DOHH2 (cell line): Measurements from ENCODE around the gene FAM53B.

Source experiments
- H3F3A ChIP-seq: fragments of 200-600 bp; sonication (generic), shearing (Covaris generic); 2 replicates; pipeline ENCODE4 v1.6.0; 2016; ENCODE audit warnings: antibody characterized with exemption, mild to moderate bottlenecking; ENCODE audit not compliant: control insufficient read depth, insufficient read depth
- H3K27ac ChIP-seq: fragments of 200-600 bp; sonication (generic); 2 replicates; pipeline ENCODE4 v1.5.1; 2014; ENCODE audit warnings: low read depth, mild to moderate bottlenecking, low read length, moderate library complexity
- H3K27me3 ChIP-seq: fragments of 200-600 bp; sonication (generic); 2 replicates; pipeline ENCODE4 v1.6.1; 2014; ENCODE audit warnings: mild to moderate bottlenecking, low read length, mixed read lengths; ENCODE audit not compliant: control insufficient read depth
- H3K36me3 ChIP-seq: fragments of 200-600 bp; sonication (generic); 2 replicates; pipeline ENCODE4 v1.6.1; 2014; ENCODE audit warnings: mild to moderate bottlenecking, low read length, moderate library complexity, mixed read lengths; ENCODE audit not compliant: control insufficient read depth
- H3K4me1 ChIP-seq: fragments of 200-600 bp; sonication (generic); 2 replicates; pipeline ENCODE4 v1.6.1; 2014; ENCODE audit warnings: mild to moderate bottlenecking, low read length, mixed read lengths; ENCODE audit not compliant: control insufficient read depth
- H3K4me2 ChIP-seq: fragments of 200-600 bp; sonication (generic); 2 replicates; pipeline ENCODE4 v1.6.0; 2014; ENCODE audit warnings: mild to moderate bottlenecking, low read length, moderate library complexity
- H3K4me3 ChIP-seq: fragments of 200-600 bp; sonication (generic); 2 replicates; pipeline ENCODE4 v1.5.1; 2014; ENCODE audit warnings: mild to moderate bottlenecking, low read length, mixed read lengths
- H3K79me2 ChIP-seq: fragments of 200-600 bp; sonication (generic); 2 replicates; pipeline ENCODE4 v1.6.1; 2014; ENCODE audit warnings: mild to moderate bottlenecking, low read length, mixed read lengths; ENCODE audit not compliant: control insufficient read depth
- H3K9me2 ChIP-seq: fragments of 200-600 bp; sonication (generic); replicated peaks from 2 replicates; pipeline ENCODE4 v1.6.1; 2014; ENCODE audit warnings: mild to moderate bottlenecking, low read length, mixed read lengths; ENCODE audit not compliant: control insufficient read depth
- H3K9me3 ChIP-seq: fragments of 200-600 bp; sonication (generic); 2 replicates; pipeline ENCODE4 v1.6.1; 2014; ENCODE audit warnings: antibody characterized with exemption, low read length, mixed read lengths; ENCODE audit not compliant: control insufficient read depth, insufficient read depth
- H4K20me1 ChIP-seq: fragments of 200-600 bp; sonication (generic); 2 replicates; pipeline ENCODE4 v1.6.0; 2014; ENCODE audit warnings: low read depth, mild to moderate bottlenecking, antibody characterized with exemption, low read length, moderate library complexity; ENCODE audit not compliant: control insufficient read depth, insufficient read depth
- EZH2phosphoT487 ChIP-seq: fragments of 200-600 bp; sonication (generic); IDR thresholded peaks from 2 replicates; pipeline ENCODE4 v1.6.1; 2017; ENCODE audit warnings: borderline replicate concordance, mild to moderate bottlenecking, antibody characterized with exemption, low read length, moderate library complexity, mixed read lengths
- TF ChIP-seq, protein P1 (sequence below): fragments of 200-600 bp; sonication (generic); IDR thresholded peaks from one replicate; pipeline ENCODE4 v1.5.1; 2014; ENCODE audit warnings: antibody characterized with exemption, mild to moderate bottlenecking, low read depth, low read length; ENCODE audit not compliant: poor library complexity, severe bottlenecking

Gene FAM53B

DNA sequence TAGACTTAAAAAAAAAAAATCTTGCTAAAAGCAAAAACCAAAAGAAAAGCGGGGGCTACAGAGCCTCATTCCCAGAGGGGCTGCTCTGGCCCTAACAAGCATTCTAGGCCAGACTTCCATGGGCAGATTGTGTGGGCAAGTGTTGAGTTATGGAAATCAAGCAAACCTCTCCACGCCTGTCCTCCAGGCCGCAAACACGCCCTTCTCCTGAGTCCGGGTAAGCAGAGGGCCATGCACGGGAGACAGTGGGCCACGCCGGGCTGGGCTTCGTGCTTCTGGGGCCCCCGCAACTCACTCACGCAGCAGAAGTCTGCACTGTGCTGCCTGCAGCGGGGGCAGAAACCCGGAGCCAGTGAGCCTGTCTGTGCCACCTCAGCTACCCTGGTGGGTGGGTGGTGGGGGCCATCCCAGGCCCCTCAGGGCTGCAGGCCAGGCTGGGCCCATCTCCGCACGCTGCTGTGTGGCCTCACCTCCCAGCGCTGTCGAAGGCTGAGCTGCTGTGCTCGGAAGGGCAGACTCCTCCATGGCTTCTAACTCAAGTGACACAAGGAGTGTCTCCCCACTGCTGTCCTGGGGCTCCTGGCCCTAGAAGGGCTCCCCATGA lies 125.6 kb downstream of the FAM53B start:
- Histone ChIP-seq H3K9me2 (no peaks in the 10 kb centered on the region), H3K27me3 (no peaks in the 10 kb centered on the region), H3K4me2 (peak overlapping the region; percentile 67), H3K27ac (peak overlapping the region; percentile 71), H3K9me3 (no peaks in the 10 kb centered on the region), H3K36me3 (peaks cover 27% of the 10 kb centered on the region), H3K79me2 (peaks cover 17% of the 10 kb centered on the region), H3K4me1 (peaks cover 85% of the 10 kb centered on the region), H4K20me1 (no peaks in the 10 kb centered on the region), H3K4me3 (peak overlapping the region; percentile 54), H3F3A (no peaks in the 10 kb centered on the region; the same call in 1 of the 2 replicates)
- TF ChIP-seq, protein P1, sequence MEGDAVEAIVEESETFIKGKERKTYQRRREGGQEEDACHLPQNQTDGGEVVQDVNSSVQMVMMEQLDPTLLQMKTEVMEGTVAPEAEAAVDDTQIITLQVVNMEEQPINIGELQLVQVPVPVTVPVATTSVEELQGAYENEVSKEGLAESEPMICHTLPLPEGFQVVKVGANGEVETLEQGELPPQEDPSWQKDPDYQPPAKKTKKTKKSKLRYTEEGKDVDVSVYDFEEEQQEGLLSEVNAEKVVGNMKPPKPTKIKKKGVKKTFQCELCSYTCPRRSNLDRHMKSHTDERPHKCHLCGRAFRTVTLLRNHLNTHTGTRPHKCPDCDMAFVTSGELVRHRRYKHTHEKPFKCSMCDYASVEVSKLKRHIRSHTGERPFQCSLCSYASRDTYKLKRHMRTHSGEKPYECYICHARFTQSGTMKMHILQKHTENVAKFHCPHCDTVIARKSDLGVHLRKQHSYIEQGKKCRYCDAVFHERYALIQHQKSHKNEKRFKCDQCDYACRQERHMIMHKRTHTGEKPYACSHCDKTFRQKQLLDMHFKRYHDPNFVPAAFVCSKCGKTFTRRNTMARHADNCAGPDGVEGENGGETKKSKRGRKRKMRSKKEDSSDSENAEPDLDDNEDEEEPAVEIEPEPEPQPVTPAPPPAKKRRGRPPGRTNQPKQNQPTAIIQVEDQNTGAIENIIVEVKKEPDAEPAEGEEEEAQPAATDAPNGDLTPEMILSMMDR, result no peak
- TF ChIP-seq EZH2phosphoT487, result no peak

DNA sequence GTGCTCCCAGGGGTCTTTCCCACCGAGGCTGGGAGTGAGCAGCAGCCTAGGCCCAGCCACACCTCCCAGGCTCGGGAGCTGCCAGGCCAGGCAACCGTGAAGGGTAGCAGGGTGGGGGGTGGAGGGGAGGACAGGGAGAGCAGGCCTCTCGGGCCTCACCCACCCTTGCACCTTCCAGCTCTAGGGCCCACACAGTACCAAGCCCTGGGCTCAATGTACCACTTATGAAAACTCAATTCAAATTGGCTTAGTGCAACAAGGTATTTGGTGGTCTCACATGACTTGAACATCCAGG lies 127.4 kb downstream of the FAM53B start:
- Histone ChIP-seq H3K4me2 (peak overlapping the region; percentile 67; the same call in 1 of the 2 replicates), H4K20me1 (no peaks in the 10 kb centered on the region), H3F3A (no peaks in the 10 kb centered on the region; the same call in 1 of the 2 replicates), H3K27me3 (no peaks in the 10 kb centered on the region), H3K9me3 (no peaks in the 10 kb centered on the region), H3K27ac (peak overlapping the region; percentile 71; the same call in 1 of the 2 replicates), H3K36me3 (peaks cover 21% of the 10 kb centered on the region), H3K4me3 (no peak overlapping the region), H3K9me2 (no peaks in the 10 kb centered on the region), H3K4me1 (peaks cover 90% of the 10 kb centered on the region), H3K79me2 (peaks cover 11% of the 10 kb centered on the region)
- TF ChIP-seq, protein P1, result no peak
- no peak for TF ChIP-seq EZH2phosphoT487

DNA sequence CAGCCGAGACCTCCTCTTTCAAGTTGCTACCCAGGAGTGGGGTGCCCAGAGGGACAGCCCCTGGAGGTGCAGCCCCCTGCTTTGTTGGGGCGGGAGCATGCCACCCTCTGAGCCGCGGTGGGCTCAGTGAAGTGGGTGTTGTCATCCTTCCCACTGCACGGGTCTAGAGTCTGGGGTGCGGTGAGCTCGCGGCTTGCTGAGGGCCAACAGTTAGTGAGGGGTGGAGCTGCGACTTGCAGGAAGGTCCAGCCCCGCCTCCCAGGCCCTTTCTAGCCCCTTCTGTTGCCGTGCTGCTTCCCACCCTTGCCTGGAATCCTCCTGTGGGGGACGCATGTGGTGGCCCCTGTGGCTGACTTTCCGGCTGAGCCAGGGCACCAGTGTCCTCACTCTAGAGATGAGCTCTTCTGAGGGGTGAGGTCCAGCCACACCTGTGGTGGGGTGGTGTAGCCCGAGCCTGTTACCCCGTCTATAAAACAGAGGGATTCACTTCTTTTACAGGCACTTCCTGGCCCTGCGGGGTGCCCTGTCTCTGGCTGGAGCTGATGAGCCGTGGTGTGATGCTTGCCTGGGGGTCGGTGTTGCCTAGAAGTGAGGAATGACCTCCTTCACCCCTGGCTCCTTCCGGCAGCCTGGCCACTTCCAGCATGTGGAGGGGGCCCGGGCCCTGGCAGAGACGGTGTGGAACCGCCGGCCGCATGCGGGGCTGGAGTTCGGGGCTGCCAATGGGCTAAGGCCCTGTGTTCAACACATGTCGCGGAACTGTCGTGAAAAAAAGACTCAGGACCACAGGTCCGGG lies 127.9 kb downstream of the FAM53B start:
- H3K9me2 ChIP-seq, result no peaks in the 10 kb centered on the region
- H3K27ac ChIP-seq, result no peak overlapping the region
- no peak overlapping the region for H3K4me3 ChIP-seq
- H3F3A ChIP-seq, result no peaks in the 10 kb centered on the region; the same call in 1 of the 2 replicates
- H3K79me2 ChIP-seq, result peaks cover 10% of the 10 kb centered on the region; the same call in 1 of the 2 replicates
- TF ChIP-seq EZH2phosphoT487, result no peak
- TF ChIP-seq, protein P1, result no peak
- H3K4me1 ChIP-seq, result peaks cover 90% of the 10 kb centered on the region
- H4K20me1 ChIP-seq, result no peaks in the 10 kb centered on the region
- H3K9me3 ChIP-seq, result no peaks in the 10 kb centered on the region
- H3K4me2 ChIP-seq, result no peak overlapping the region
- peaks cover 21% of the 10 kb centered on the region for H3K36me3 ChIP-seq
- no peaks in the 10 kb centered on the region for H3K27me3 ChIP-seq
